ENCODE measurements around the gene AMOT. TPM values are rescaled to one million over a fixed set of nuclear protein-coding genes. Genes with fewer than 3 reads are reported as not detected.

Gene AMOT
- total RNA-seq, 2 donors from 2014 or later = 4.6 to 6.8 TPM

- Histone ChIP-seq H3K27me3 (no peaks in the 10 kb centered on the region), H3K36me3 (no peaks in the 10 kb centered on the region), H3K4me3 (no peak overlapping the region), H3K9me3 (no peaks in the 10 kb centered on the region), H3K4me1 (no peaks in the 10 kb centered on the region), H3K27ac (no peak overlapping the region)
- TF ChIP-seq CTCF (IDR thresholded peaks at IDR 0.05) = no peak
- no peak for DNase-seq (ENCODE audit: low spot score)
Observed at GRCh38 chrX:112827292-112827903, 13.2 kb downstream of the AMOT start.

- no peak overlapping the region for H3K27ac ChIP-seq
- H3K36me3 ChIP-seq = no peaks in the 10 kb centered on the region
- no peak for TF ChIP-seq CTCF (IDR thresholded peaks at IDR 0.05)
- no peak overlapping the region for H3K4me3 ChIP-seq
- no peaks in the 10 kb centered on the region for H3K27me3 ChIP-seq
- no peaks in the 10 kb centered on the region for H3K4me1 ChIP-seq
- DNase-seq (ENCODE audit: low spot score) = no peak
- no peaks in the 10 kb centered on the region for H3K9me3 ChIP-seq
Observed at GRCh38 chrX:112826023-112826422, 14.6 kb downstream of the AMOT start.

- Histone ChIP-seq H3K9me3 (no peaks in the 10 kb centered on the region), H3K36me3 (no peaks in the 10 kb centered on the region), H3K4me1 (no peaks in the 10 kb centered on the region), H3K27me3 (no peaks in the 10 kb centered on the region), H3K4me3 (no peak overlapping the region), H3K27ac (no peak overlapping the region)
- no peak for TF ChIP-seq CTCF (IDR thresholded peaks at IDR 0.05)
- DNase-seq (ENCODE audit: low spot score) = no peak
Observed at GRCh38 chrX:112822892-112823291, 17.7 kb downstream of the AMOT start.

- no peaks in the 10 kb centered on the region for H3K36me3 ChIP-seq
- H3K4me3 ChIP-seq = no peak overlapping the region
- H3K27me3 ChIP-seq = no peaks in the 10 kb centered on the region
- no peak for TF ChIP-seq CTCF (IDR thresholded peaks at IDR 0.05)
- H3K9me3 ChIP-seq = no peaks in the 10 kb centered on the region
- no peak for DNase-seq (ENCODE audit: low spot score)
- H3K4me1 ChIP-seq = no peaks in the 10 kb centered on the region
- no peak overlapping the region for H3K27ac ChIP-seq
Observed at GRCh38 chrX:112820364-112821268, 20.0 kb downstream of the AMOT start.

- Histone ChIP-seq H3K36me3 (no peaks in the 10 kb centered on the region), H3K27ac (no peak overlapping the region), H3K27me3 (no peaks in the 10 kb centered on the region), H3K4me3 (no peak overlapping the region), H3K4me1 (no peaks in the 10 kb centered on the region), H3K9me3 (no peaks in the 10 kb centered on the region)
- no peak for DNase-seq (ENCODE audit: low spot score)
- no peak for TF ChIP-seq CTCF (IDR thresholded peaks at IDR 0.05)
Observed at GRCh38 chrX:112819813-112820212, 20.8 kb downstream of the AMOT start.

Measured in right atrium auricular region (tissue), 2 donors.